MM.1S (cell line): Measurements from ENCODE around the gene CISD1.

Experiments used
- DNase-seq: peaks from one replicate; pipeline ENCODE4 v3.0.0-alpha.2; 2015
- H2AFZ ChIP-seq: fragments of 300-600 bp; sonication (generic); 2 replicates; pipeline ENCODE4 v1.6.0; 2016; ENCODE audit warnings: antibody characterized with exemption, low read length
- H3F3A ChIP-seq: fragments of 300-600 bp; sonication (generic); 2 replicates; pipeline ENCODE4 v1.6.1; 2016; ENCODE audit warnings: mild to moderate bottlenecking, antibody characterized with exemption, low read length, moderate library complexity, mixed read lengths; ENCODE audit not compliant: insufficient read depth
- H3K27ac ChIP-seq: fragments of 300-600 bp; sonication (generic); 2 replicates; pipeline ENCODE4 v1.5.1; 2016; ENCODE audit warnings: mild to moderate bottlenecking, low read length
- H3K27me3 ChIP-seq: fragments of 300-600 bp; sonication (generic); replicated peaks from 2 replicates; pipeline ENCODE4 v1.6.0; 2016; ENCODE audit warnings: low read length; ENCODE audit not compliant: insufficient read depth
- H3K36me3 ChIP-seq: fragments of 300-600 bp; sonication (generic); replicated peaks from 2 replicates; pipeline ENCODE4 v1.6.1; 2016; ENCODE audit warnings: mild to moderate bottlenecking, low read length, mixed read lengths; ENCODE audit not compliant: insufficient read depth
- H3K4me1 ChIP-seq: fragments of 300-600 bp; sonication (generic); 2 replicates; pipeline ENCODE4 v1.6.1; 2016; ENCODE audit warnings: low read length, mixed read lengths
- H3K4me2 ChIP-seq: fragments of 300-600 bp; sonication (generic); 2 replicates; pipeline ENCODE4 v1.6.0; 2016; ENCODE audit warnings: low read depth, low read length
- H3K4me3 ChIP-seq: fragments of 300-600 bp; sonication (generic); 2 replicates; pipeline ENCODE4 v1.5.1; 2016; ENCODE audit warnings: low read length, mixed read lengths
- H3K79me2 ChIP-seq: fragments of 300-600 bp; sonication (generic); 2 replicates; pipeline ENCODE4 v1.6.1; 2016; ENCODE audit warnings: mixed run types, low read length, mixed read lengths
- H3K9ac ChIP-seq: fragments of 300-600 bp; sonication (generic); 2 replicates; pipeline ENCODE4 v1.6.1; 2016; ENCODE audit warnings: low read length, mixed read lengths
- H3K9me2 ChIP-seq: fragments of 300-600 bp; sonication (generic); replicated peaks from 2 replicates; pipeline ENCODE4 v1.6.1; 2016; ENCODE audit warnings: mild to moderate bottlenecking, low read length, mixed read lengths; ENCODE audit not compliant: insufficient read depth
- H3K9me3 ChIP-seq: fragments of 300-600 bp; sonication (generic); replicated peaks from 2 replicates; pipeline ENCODE4 v1.6.1; 2016; ENCODE audit warnings: mild to moderate bottlenecking, low read length, mixed read lengths; ENCODE audit not compliant: insufficient read depth
- H4K20me1 ChIP-seq: fragments of 300-600 bp; sonication (generic); 2 replicates; pipeline ENCODE4 v1.6.1; 2016; ENCODE audit warnings: mild to moderate bottlenecking, low read length, moderate library complexity, mixed read lengths; ENCODE audit not compliant: insufficient read depth
- CTCF ChIP-seq: fragments of 300-600 bp; sonication (generic); IDR thresholded peaks from 2 replicates; pipeline ENCODE4 v1.5.1; 2016; ENCODE audit warnings: antibody characterized with exemption, low read length, mixed read lengths
- EZH2 ChIP-seq: fragments of 300-600 bp; sonication (generic); optimal IDR thresholded peaks from 2 replicates; pipeline ENCODE3; 2017; ENCODE audit warnings: low read depth, mild to moderate bottlenecking, antibody characterized with exemption, low read length, mixed read lengths
- EZH2phosphoT487 ChIP-seq: fragments of 300-600 bp; sonication (generic); IDR thresholded peaks from 2 replicates; pipeline ENCODE4 v1.6.1; 2018; ENCODE audit warnings: antibody characterized with exemption, low read length

Gene CISD1

GRCh38 chr10:58336242-58336641, 67.3 kb downstream of the CISD1 start:
- TF ChIP-seq CTCF (no peak), EZH2 (no peak), EZH2phosphoT487 (no peak)
- no peaks in the 10 kb centered on the region for H3K9me2 ChIP-seq
- no peak for DNase-seq
- no peaks in the 10 kb centered on the region for H4K20me1 ChIP-seq
- H3K27ac ChIP-seq, result no peak overlapping the region
- H3K27me3 ChIP-seq, result no peaks in the 10 kb centered on the region
- H3K4me3 ChIP-seq, result peak overlapping the region; percentile 84
- no peaks in the 10 kb centered on the region for H3F3A ChIP-seq
- no peaks in the 10 kb centered on the region for H3K36me3 ChIP-seq
- H3K9me3 ChIP-seq, result no peaks in the 10 kb centered on the region
- H3K4me2 ChIP-seq, result peak overlapping the region; percentile 88
- no peak overlapping the region for H3K9ac ChIP-seq
- H3K4me1 ChIP-seq, result peaks cover 17% of the 10 kb centered on the region
- H3K79me2 ChIP-seq, result peaks cover 55% of the 10 kb centered on the region
- H2AFZ ChIP-seq, result no peak overlapping the region
